Measurements from ENCODE around the gene ZNF407. TPM values are rescaled to one million over a fixed set of nuclear protein-coding genes. Genes with fewer than 3 reads are reported as not detected.
"Not testable (repeated sequence)": the region's sequence is repeated elsewhere in the genome, so short reads cannot be mapped to it uniquely, and the experiment has no call there.

The ZNF407 gene
- total and polyA plus RNA-seq, 12 donors = 2.5 to 20.2 (median 8.4) TPM

DNA sequence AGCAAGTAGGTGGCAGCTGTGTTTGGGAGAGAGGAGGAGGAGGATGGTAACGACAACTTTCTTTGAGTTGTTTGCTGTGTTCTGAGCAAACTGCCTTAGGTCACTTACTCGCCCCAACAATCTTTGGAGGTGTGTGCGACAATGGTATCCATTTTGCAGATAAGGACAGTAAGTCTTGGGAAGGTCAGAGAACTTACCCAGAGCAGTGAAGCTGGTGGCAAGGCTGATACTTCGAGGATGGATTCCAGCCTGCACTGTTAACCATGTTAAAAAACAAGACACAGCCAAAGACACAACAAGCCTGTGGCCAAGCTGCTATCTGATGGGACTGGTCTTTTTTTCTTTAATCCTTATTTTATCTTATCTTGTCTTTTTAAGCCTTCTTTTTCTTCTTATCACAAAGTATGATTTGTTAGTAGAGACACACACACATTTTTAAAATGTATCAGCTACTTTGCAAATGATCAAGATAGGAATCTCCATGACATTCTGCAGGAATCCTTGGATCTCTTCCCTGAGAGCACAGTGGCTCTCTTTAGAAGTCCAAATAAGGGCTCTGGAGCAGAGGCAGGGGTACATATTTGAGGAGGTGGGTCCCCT lies 35.4 kb upstream of the ZNF407 start:
- no peaks in the 10 kb centered on the region for H3K9me3 ChIP-seq (replicated peaks in 1 of 3)
- H3K27ac ChIP-seq = no peak overlapping the region
- no peaks in the 10 kb centered on the region for H3K36me3 ChIP-seq (replicated peaks in 1 of 2)
- DNase-seq = peak in 3 of 7 donors; percentile 16 to 61 (median 37)
- peaks cover 16 to 19% of the 10 kb centered on the region in 2 donors for H3K4me1 ChIP-seq (replicated peaks in 1 of 2)
- H3K4me3 ChIP-seq = no peak overlapping the region
- H3K27me3 ChIP-seq = peaks cover 19% of the 10 kb centered on the region
- intact Hi-C loops (cut with DNase I) = no loop called here
- 47 to 57% (median 51%) methylated on average over 4 of the region's 4 CpGs for WGBS, 4 donors
- TF ChIP-seq, protein P1, sequence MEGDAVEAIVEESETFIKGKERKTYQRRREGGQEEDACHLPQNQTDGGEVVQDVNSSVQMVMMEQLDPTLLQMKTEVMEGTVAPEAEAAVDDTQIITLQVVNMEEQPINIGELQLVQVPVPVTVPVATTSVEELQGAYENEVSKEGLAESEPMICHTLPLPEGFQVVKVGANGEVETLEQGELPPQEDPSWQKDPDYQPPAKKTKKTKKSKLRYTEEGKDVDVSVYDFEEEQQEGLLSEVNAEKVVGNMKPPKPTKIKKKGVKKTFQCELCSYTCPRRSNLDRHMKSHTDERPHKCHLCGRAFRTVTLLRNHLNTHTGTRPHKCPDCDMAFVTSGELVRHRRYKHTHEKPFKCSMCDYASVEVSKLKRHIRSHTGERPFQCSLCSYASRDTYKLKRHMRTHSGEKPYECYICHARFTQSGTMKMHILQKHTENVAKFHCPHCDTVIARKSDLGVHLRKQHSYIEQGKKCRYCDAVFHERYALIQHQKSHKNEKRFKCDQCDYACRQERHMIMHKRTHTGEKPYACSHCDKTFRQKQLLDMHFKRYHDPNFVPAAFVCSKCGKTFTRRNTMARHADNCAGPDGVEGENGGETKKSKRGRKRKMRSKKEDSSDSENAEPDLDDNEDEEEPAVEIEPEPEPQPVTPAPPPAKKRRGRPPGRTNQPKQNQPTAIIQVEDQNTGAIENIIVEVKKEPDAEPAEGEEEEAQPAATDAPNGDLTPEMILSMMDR (IDR thresholded peaks at IDR 0.05) = no peak
- TF ChIP-seq POLR2A (IDR thresholded peaks at IDR 0.05) = no peak

- Histone ChIP-seq H3K9me3 (replicated peaks in 1 of 3) (no peaks in the 10 kb centered on the region), H3K36me3 (replicated peaks in 1 of 2) (no peaks in the 10 kb centered on the region), H3K4me1 (replicated peaks in 1 of 2) (peaks cover 16 to 19% of the 10 kb centered on the region in 2 donors), H3K27ac (no peak overlapping the region), H3K27me3 (peaks cover 19% of the 10 kb centered on the region), H3K4me3 (no peak overlapping the region)
- no peak for DNase-seq
- WGBS, 4 donors = 41 to 73% (median 57%) methylated on average over 3 to 4 of the region's 4 CpGs
- TF ChIP-seq, protein P1 (IDR thresholded peaks at IDR 0.05) = no peak
- TF ChIP-seq POLR2A (IDR thresholded peaks at IDR 0.05) = no peak
- intact Hi-C loops (cut with DNase I) = no loop called here
These were observed 34.9 kb upstream of the ZNF407 start for GRCh38 chr18:74562775-74563174.

DNA sequence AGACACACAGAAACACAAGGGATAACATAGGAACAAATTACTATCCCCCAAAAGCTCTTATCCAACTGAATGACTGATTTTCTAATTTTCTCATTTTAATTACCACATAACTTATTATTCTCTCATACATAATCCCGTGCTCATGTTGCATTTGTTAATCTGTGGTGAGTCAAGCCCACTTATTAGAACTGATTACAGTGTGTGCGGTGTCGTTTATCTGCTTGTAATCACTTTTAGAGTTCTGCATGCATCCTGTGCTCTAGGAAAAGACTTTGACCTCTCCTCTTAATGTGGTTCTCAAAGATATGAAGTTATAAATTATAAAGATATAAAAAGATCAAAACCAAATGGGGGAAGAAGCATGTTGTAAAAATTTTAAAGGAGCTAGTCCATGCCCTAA lies 33.7 kb upstream of the ZNF407 start:
- H3K9me3 ChIP-seq (replicated peaks in 1 of 3) = no peaks in the 10 kb centered on the region
- TF ChIP-seq POLR2A (IDR thresholded peaks at IDR 0.05) = no peak
- TF ChIP-seq, protein P1 (IDR thresholded peaks at IDR 0.05) = no peak
- intact Hi-C loops (cut with DNase I) = no loop called here

GRCh38 chr18:74565164-74565563 lies 32.5 kb upstream of the ZNF407 start:
- 92 to 100% (median 97%) methylated on average over 1 of the region's 1 CpG for WGBS, 4 donors
- not testable (repeated sequence) for DNase-seq

More for the DNA sequence above, 33.7 kb upstream of the ZNF407 start:
- peaks cover 24% of the 10 kb centered on the region for H3K27me3 ChIP-seq
- H3K4me1 ChIP-seq (replicated peaks in 1 of 2) = peaks cover 16 to 19% of the 10 kb centered on the region in 2 donors
- no peaks in the 10 kb centered on the region for H3K36me3 ChIP-seq (replicated peaks in 1 of 2)
- H3K27ac ChIP-seq = no peak overlapping the region
- 27 to 44% (median 35%) methylated on average over 3 of the region's 3 CpGs for WGBS, 4 donors
- no peak for DNase-seq
- H3K4me3 ChIP-seq = no peak overlapping the region

DNA sequence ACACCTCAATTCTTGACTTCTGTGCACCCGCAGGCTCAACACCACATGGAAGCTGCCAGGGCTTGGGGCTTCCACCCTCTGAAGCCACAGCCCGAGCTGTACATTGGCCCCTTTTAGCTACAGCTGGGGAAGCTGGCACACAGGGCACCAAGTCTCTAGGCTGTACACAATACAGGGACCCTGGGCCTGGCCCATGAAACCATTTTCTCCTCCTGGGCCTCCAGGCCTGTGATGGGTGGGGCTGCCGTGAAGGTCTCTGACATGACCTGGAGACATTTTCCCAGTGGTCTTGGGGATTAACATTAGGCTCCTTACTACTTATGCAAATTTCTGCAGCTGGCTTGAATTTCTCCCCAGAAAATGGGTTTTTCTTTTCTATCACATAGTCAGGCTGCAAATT lies 31.7 kb upstream of the ZNF407 start:
- peaks cover 33% of the 10 kb centered on the region for H3K27me3 ChIP-seq
- H3K36me3 ChIP-seq (replicated peaks in 1 of 2); H3K4me3 ChIP-seq; H3K27ac ChIP-seq; intact Hi-C loops (cut with DNase I); H3K9me3 ChIP-seq (replicated peaks in 1 of 3); DNase-seq: not testable (repeated sequence)
- WGBS, 4 donors = 67 to 97% (median 79%) methylated on average over 3 of the region's 3 CpGs
- peaks cover 16 to 19% of the 10 kb centered on the region in 2 donors for H3K4me1 ChIP-seq (replicated peaks in 1 of 2)

More at GRCh38 chr18:74565164-74565563, 32.5 kb upstream of the ZNF407 start:
- H3K36me3 ChIP-seq (replicated peaks in 1 of 2); H3K27ac ChIP-seq; intact Hi-C loops (cut with DNase I); H3K4me3 ChIP-seq; H3K9me3 ChIP-seq (replicated peaks in 1 of 3): not testable (repeated sequence)
- peaks cover 16 to 19% of the 10 kb centered on the region in 2 donors for H3K4me1 ChIP-seq (replicated peaks in 1 of 2)
- peaks cover 26% of the 10 kb centered on the region for H3K27me3 ChIP-seq

Data from adrenal gland (tissue), 12 donors.